DOHH2 (cell line): Measurements from ENCODE around the gene GPR149.

Experiments
- H3F3A ChIP-seq: fragments of 200-600 bp; sonication (generic), shearing (Covaris generic); 2 replicates; pipeline ENCODE4 v1.6.0; 2016; ENCODE audit warnings: antibody characterized with exemption, mild to moderate bottlenecking; ENCODE audit not compliant: control insufficient read depth, insufficient read depth
- H3K27ac ChIP-seq: fragments of 200-600 bp; sonication (generic); 2 replicates; pipeline ENCODE4 v1.5.1; 2014; ENCODE audit warnings: low read depth, mild to moderate bottlenecking, low read length, moderate library complexity
- H3K27me3 ChIP-seq: fragments of 200-600 bp; sonication (generic); 2 replicates; pipeline ENCODE4 v1.6.1; 2014; ENCODE audit warnings: mild to moderate bottlenecking, low read length, mixed read lengths; ENCODE audit not compliant: control insufficient read depth
- H3K36me3 ChIP-seq: fragments of 200-600 bp; sonication (generic); 2 replicates; pipeline ENCODE4 v1.6.1; 2014; ENCODE audit warnings: mild to moderate bottlenecking, low read length, moderate library complexity, mixed read lengths; ENCODE audit not compliant: control insufficient read depth
- H3K4me1 ChIP-seq: fragments of 200-600 bp; sonication (generic); 2 replicates; pipeline ENCODE4 v1.6.1; 2014; ENCODE audit warnings: mild to moderate bottlenecking, low read length, mixed read lengths; ENCODE audit not compliant: control insufficient read depth
- H3K4me2 ChIP-seq: fragments of 200-600 bp; sonication (generic); 2 replicates; pipeline ENCODE4 v1.6.0; 2014; ENCODE audit warnings: mild to moderate bottlenecking, low read length, moderate library complexity
- H3K4me3 ChIP-seq: fragments of 200-600 bp; sonication (generic); 2 replicates; pipeline ENCODE4 v1.5.1; 2014; ENCODE audit warnings: mild to moderate bottlenecking, low read length, mixed read lengths
- H3K79me2 ChIP-seq: fragments of 200-600 bp; sonication (generic); 2 replicates; pipeline ENCODE4 v1.6.1; 2014; ENCODE audit warnings: mild to moderate bottlenecking, low read length, mixed read lengths; ENCODE audit not compliant: control insufficient read depth
- H3K9me2 ChIP-seq: fragments of 200-600 bp; sonication (generic); replicated peaks from 2 replicates; pipeline ENCODE4 v1.6.1; 2014; ENCODE audit warnings: mild to moderate bottlenecking, low read length, mixed read lengths; ENCODE audit not compliant: control insufficient read depth
- H3K9me3 ChIP-seq: fragments of 200-600 bp; sonication (generic); 2 replicates; pipeline ENCODE4 v1.6.1; 2014; ENCODE audit warnings: antibody characterized with exemption, low read length, mixed read lengths; ENCODE audit not compliant: control insufficient read depth, insufficient read depth
- H4K20me1 ChIP-seq: fragments of 200-600 bp; sonication (generic); 2 replicates; pipeline ENCODE4 v1.6.0; 2014; ENCODE audit warnings: low read depth, mild to moderate bottlenecking, antibody characterized with exemption, low read length, moderate library complexity; ENCODE audit not compliant: control insufficient read depth, insufficient read depth
- EZH2phosphoT487 ChIP-seq: fragments of 200-600 bp; sonication (generic); IDR thresholded peaks from 2 replicates; pipeline ENCODE4 v1.6.1; 2017; ENCODE audit warnings: borderline replicate concordance, mild to moderate bottlenecking, antibody characterized with exemption, low read length, moderate library complexity, mixed read lengths
- TF ChIP-seq, protein P1 (sequence below): fragments of 200-600 bp; sonication (generic); IDR thresholded peaks from one replicate; pipeline ENCODE4 v1.5.1; 2014; ENCODE audit warnings: antibody characterized with exemption, mild to moderate bottlenecking, low read depth, low read length; ENCODE audit not compliant: poor library complexity, severe bottlenecking

GPR149 gene

DNA sequence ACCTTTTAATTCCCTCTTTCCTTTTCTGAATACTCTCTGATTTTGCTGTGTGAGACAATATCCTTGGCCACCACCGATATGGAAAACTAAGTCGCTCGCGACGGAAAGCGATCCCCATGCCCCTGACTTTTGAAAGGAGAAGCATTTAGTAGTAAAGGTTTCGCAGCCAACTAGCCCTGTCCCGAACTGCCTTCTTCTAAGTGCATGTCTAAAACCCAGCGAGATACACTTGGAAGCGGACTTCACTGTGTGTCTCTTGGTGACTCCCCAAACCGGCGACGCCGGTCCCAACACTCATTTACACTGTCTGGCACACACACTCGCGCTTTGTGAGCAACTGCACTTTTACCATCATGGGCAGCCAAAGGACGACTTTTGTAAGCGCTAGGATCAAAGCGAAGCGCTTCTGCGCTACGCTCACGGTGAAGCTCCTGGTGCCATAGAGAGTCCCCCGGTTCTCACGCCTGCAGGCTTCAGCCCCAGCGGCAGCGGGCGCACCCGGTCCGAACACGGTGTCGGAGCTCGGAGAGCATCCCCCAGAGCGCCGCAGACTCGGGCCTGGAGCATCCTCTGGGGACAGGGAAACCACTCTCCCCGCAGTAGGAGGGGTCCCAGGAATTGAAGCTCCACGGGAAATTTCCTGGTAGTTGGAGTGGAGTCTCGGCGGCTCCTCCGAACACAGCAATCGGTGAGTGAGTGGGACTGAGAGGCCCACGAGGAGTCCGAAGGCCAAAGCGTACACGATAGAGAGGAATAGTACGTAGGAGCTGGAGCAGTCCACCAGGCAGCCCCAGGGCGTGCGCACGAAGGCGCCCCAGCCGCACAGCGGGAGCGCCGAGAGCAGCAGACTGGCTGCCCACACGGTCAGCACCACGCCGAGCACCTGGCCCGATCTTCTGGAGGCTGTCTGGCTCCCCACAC lies 1.4 kb downstream of the GPR149 start:
- H3K9me2 ChIP-seq, result no peaks in the 10 kb centered on the region

GRCh38 chr3:154427685-154428285 lies 2.2 kb downstream of the GPR149 start:
- no peaks in the 10 kb centered on the region for H3K9me3 ChIP-seq
- H3F3A ChIP-seq, result no peaks in the 10 kb centered on the region
- no peaks in the 10 kb centered on the region for H3K9me2 ChIP-seq
- H4K20me1 ChIP-seq, result no peaks in the 10 kb centered on the region
- no peak overlapping the region for H3K27ac ChIP-seq
- H3K4me2 ChIP-seq, result no peak overlapping the region
- H3K4me1 ChIP-seq, result no peaks in the 10 kb centered on the region
- no peaks in the 10 kb centered on the region for H3K79me2 ChIP-seq
- no peak for TF ChIP-seq EZH2phosphoT487
- TF ChIP-seq, protein P1, sequence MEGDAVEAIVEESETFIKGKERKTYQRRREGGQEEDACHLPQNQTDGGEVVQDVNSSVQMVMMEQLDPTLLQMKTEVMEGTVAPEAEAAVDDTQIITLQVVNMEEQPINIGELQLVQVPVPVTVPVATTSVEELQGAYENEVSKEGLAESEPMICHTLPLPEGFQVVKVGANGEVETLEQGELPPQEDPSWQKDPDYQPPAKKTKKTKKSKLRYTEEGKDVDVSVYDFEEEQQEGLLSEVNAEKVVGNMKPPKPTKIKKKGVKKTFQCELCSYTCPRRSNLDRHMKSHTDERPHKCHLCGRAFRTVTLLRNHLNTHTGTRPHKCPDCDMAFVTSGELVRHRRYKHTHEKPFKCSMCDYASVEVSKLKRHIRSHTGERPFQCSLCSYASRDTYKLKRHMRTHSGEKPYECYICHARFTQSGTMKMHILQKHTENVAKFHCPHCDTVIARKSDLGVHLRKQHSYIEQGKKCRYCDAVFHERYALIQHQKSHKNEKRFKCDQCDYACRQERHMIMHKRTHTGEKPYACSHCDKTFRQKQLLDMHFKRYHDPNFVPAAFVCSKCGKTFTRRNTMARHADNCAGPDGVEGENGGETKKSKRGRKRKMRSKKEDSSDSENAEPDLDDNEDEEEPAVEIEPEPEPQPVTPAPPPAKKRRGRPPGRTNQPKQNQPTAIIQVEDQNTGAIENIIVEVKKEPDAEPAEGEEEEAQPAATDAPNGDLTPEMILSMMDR, result no peak
- no peak overlapping the region for H3K4me3 ChIP-seq
- H3K36me3 ChIP-seq, result no peaks in the 10 kb centered on the region
- H3K27me3 ChIP-seq, result no peaks in the 10 kb centered on the region

More for the DNA sequence above, 1.4 kb downstream of the GPR149 start:
- no peaks in the 10 kb centered on the region for H3K4me1 ChIP-seq
- H3K27me3 ChIP-seq, result no peaks in the 10 kb centered on the region
- no peaks in the 10 kb centered on the region for H3K79me2 ChIP-seq
- no peak overlapping the region for H3K27ac ChIP-seq
- no peaks in the 10 kb centered on the region for H4K20me1 ChIP-seq
- no peak overlapping the region for H3K4me3 ChIP-seq
- H3K36me3 ChIP-seq, result no peaks in the 10 kb centered on the region
- no peak overlapping the region for H3K4me2 ChIP-seq
- no peak for TF ChIP-seq EZH2phosphoT487
- TF ChIP-seq, protein P1, result no peak
- no peaks in the 10 kb centered on the region for H3K9me3 ChIP-seq
- no peaks in the 10 kb centered on the region for H3F3A ChIP-seq

DNA sequence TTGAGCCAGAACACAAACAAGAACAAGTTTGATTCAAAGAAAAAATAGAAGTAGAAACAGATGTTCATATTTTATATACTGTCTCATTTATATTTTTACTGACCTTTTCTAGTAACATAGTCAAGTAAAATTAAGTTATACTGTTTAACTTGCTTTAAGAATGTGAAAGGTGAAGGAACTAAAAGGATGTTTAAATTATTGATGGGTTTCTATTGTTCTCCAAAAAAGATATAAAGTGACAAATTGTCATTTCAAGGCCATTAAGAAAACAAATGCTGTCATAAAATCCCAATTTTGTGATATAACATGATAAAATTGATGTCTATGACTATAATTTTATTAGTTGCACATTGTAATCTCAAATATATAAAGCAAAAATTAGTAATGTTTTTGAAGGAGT lies 7.3 kb downstream of the GPR149 start:
- H3K4me3 ChIP-seq, result no peak overlapping the region
- no peaks in the 10 kb centered on the region for H4K20me1 ChIP-seq
- H3K9me2 ChIP-seq, result no peaks in the 10 kb centered on the region
- H3K4me2 ChIP-seq, result no peak overlapping the region
- TF ChIP-seq EZH2phosphoT487, result no peak
- TF ChIP-seq, protein P1, result no peak
- H3K27me3 ChIP-seq, result no peaks in the 10 kb centered on the region
- no peaks in the 10 kb centered on the region for H3K36me3 ChIP-seq
- H3K27ac ChIP-seq, result no peak overlapping the region
- H3K4me1 ChIP-seq, result no peaks in the 10 kb centered on the region
- no peaks in the 10 kb centered on the region for H3K9me3 ChIP-seq
- H3K79me2 ChIP-seq, result no peaks in the 10 kb centered on the region
- no peaks in the 10 kb centered on the region for H3F3A ChIP-seq
